K562 (cell line): ENCODE data around the gene ELFN2. TPM values are rescaled to one million over a fixed set of nuclear protein-coding genes. Genes with fewer than 3 reads are reported as not detected.

Experiments used
- ATAC-seq: fragments of 200-7000 bp; cut with Tn5 transposase; 3 replicates; pipeline ENCODE4 v1.9.1; 2020; ENCODE audit warnings: moderate library complexity
- BruUV-seq: library from RNA; stranded (reverse); fragments of 400-500 nt; replicated peaks from 2 replicates; lab custom pipeline; 2021; lab: Mats Ljungman, UMichigan
- CTCF ChIA-PET: fragments of 300-600 bp; formaldehyde crosslinking; extraction: SDS; loops from one replicate; lab custom pipeline; 2021; ENCODE audit warnings: low intra/inter-chr PET ratio; lab: Yijun Ruan, JAX
- POLR2A ChIA-PET: fragments of 300-600, 350-650 bp; sonication (Branson Sonifier 250); formaldehyde crosslinking; extraction: SDS; loops from one replicate; lab custom pipeline; 2021; ENCODE audit warnings: antibody characterized with exemption, inconsistent platforms; lab: Yijun Ruan, JAX
- DNase-seq, 4 experiments: peaks; one replicate each; pipeline versions ENCODE4 v3.0.0 to v3.0.0-alpha.2; 2011 to 2018; ENCODE audit warnings: low spot score in 3 of 4, mixed read lengths in 3 of 4; ENCODE audit errors: extremely low read depth in 1 of 4
- FAIRE-seq: peaks from 2 replicates; lab custom pipeline; 2011; peaks lifted over from hg19 to GRCh38; lab: Jason Lieb, UNC
- H2AFZ ChIP-seq: 2 replicates; pipeline ENCODE4 v1.6.0; 2011; ENCODE audit warnings: low read depth, low read length, control low read depth, inconsistent platforms
- H3K27ac ChIP-seq: fragments of 200-600 bp; 3 replicates; pipeline ENCODE4 v1.8.0; 2011; ENCODE audit warnings: low read depth, mild to moderate bottlenecking, control low read depth, inconsistent platforms, low read length, moderate library complexity, mixed read lengths; ENCODE audit errors: extremely low read depth
- H3K27me3 ChIP-seq, 2 experiments: fragments of 300-600 bp in 1 of 2; 2 replicates in 1 of 2; 3 replicates in 1 of 2; pipeline versions ENCODE4 v1.6.0 to v1.8.0; 2011; ENCODE audit warnings: inconsistent platforms in 2 of 2, low read length in 2 of 2, mild to moderate bottlenecking in 1 of 2, mixed read lengths in 1 of 2, moderate library complexity in 1 of 2; ENCODE audit not compliant: control insufficient read depth in 2 of 2, insufficient read depth in 2 of 2
- H3K36me3 ChIP-seq: fragments of 300-600 bp; 3 replicates; pipeline ENCODE4 v1.8.0; 2011; ENCODE audit warnings: mild to moderate bottlenecking, low read length, inconsistent platforms; ENCODE audit not compliant: control insufficient read depth, insufficient read depth
- H3K4me1 ChIP-seq, 2 experiments: fragments of 200-600 bp in 1 of 2; replicated peaks in 1 of 2; 2 replicates in 1 of 2; 3 replicates in 1 of 2; pipeline versions ENCODE4 v1.5.1 to v1.8.0; 2011; ENCODE audit warnings: inconsistent platforms in 2 of 2, low read length in 2 of 2, mild to moderate bottlenecking in 1 of 2, mixed read lengths in 1 of 2, moderate library complexity in 1 of 2; ENCODE audit not compliant: control insufficient read depth in 2 of 2, insufficient read depth in 2 of 2
- H3K4me2 ChIP-seq: 2 replicates; pipeline ENCODE4 v1.6.1; 2011; ENCODE audit warnings: low read length, control low read depth, inconsistent platforms, mixed read lengths; ENCODE audit not compliant: insufficient read depth
- H3K4me3 ChIP-seq: fragments of 200-600 bp; sonication (generic), shearing (Covaris generic); 2 replicates; pipeline ENCODE4 v1.5.1; 2016; ENCODE audit warnings: control low read depth, inconsistent platforms
- H3K79me2 ChIP-seq: fragments of 200-600 bp; 3 replicates; pipeline ENCODE4 v1.8.0; 2011; ENCODE audit warnings: low read length, inconsistent platforms; ENCODE audit not compliant: control insufficient read depth, insufficient read depth
- H3K9ac ChIP-seq, 2 experiments: 2 replicates each; pipeline versions ENCODE4 v1.6.0 to v1.6.1; 2011; ENCODE audit warnings: low read depth in 2 of 2, low read length in 2 of 2, control low read depth in 1 of 2, inconsistent platforms in 1 of 2, mild to moderate bottlenecking in 1 of 2, mixed read lengths in 1 of 2; ENCODE audit not compliant: insufficient read depth in 1 of 2
- H3K9me1 ChIP-seq: one replicate; pipeline ENCODE4 v1.6.0; 2011; ENCODE audit warnings: inconsistent platforms, mild to moderate bottlenecking, low read length, moderate library complexity; ENCODE audit not compliant: control insufficient read depth, insufficient read depth
- H3K9me3 ChIP-seq: replicated peaks from 2 replicates; pipeline ENCODE4 v1.5.1; 2011; ENCODE audit warnings: low read depth, low read length, inconsistent platforms; ENCODE audit not compliant: control insufficient read depth, insufficient read depth
- H4K20me1 ChIP-seq: replicated peaks from 2 replicates; pipeline ENCODE4 v1.6.1; 2011; ENCODE audit warnings: low read length, inconsistent platforms, mixed read lengths; ENCODE audit not compliant: control insufficient read depth, insufficient read depth
- CAMTA2 ChIP-seq: fragments of 250-450 bp; sonication (Bioruptor Pico); conservative IDR thresholded peaks from 2 replicates; pipeline ENCODE4 v1.5.1; 2022
- HDAC8 ChIP-seq: fragments of 450-650 bp; IDR thresholded peaks from 2 replicates; pipeline ENCODE4 v1.6.1; 2016; ENCODE audit warnings: mild to moderate bottlenecking, missing genetic modification characterization, moderate library complexity, missing compliant biosample characterization
- ZKSCAN1 ChIP-seq: fragments of 150-350 bp; IDR thresholded peaks from 2 replicates; pipeline ENCODE4 v1.6.1; 2016; ENCODE audit warnings: low read depth, low read length
- ZNF445 ChIP-seq: fragments of 250-450 bp; sonication (Bioruptor Pico); IDR thresholded peaks from 2 replicates; pipeline ENCODE4 v1.4.0; 2020; ENCODE audit warnings: low read depth, mild to moderate bottlenecking, moderate library complexity
- ZNF778 ChIP-seq: fragments of 450-650 bp; formaldehyde crosslinking; IDR thresholded peaks from 2 replicates; pipeline ENCODE4 v1.4.0; 2020; ENCODE audit warnings: mild to moderate bottlenecking, moderate library complexity
- WGBS: fragments of 100-300 bp; shearing (Covaris generic); methylation state at CpG from one replicate; pipeline ENCODE4 v1.1.6; 2016; ENCODE audit warnings: low coverage, mixed read lengths; ENCODE audit not compliant: insufficient coverage; ENCODE audit errors: missing lambda C conversion rate; 5-methylcytosine and 5-hydroxymethylcytosine counted together
- in situ Hi-C: fragments of 300-500 bp; cut with MboI; formaldehyde crosslinking; loops from 4 replicates; pipeline ENCODE4 v1.15.0; 2018; ENCODE audit warnings: inconsistent platforms, mixed read lengths
- intact Hi-C: fragments of 100-400 bp; cut with micrococcal nuclease; formaldehyde crosslinking; loops from 2 replicates; pipeline ENCODE4 v1.14.2; 2022
- polyA plus RNA-seq, 8 experiments: library from polyadenylated mRNA; depleted of rRNA in 4 of 8; stranded (reverse) in 5 of 8; unstranded in 3 of 8; fragments of >200 nt; fragmentation: Nextera tagmentation in 2 of 8; fragmentation: Illumina TruSeq in 1 of 8; extraction: Ambion mirVana in 2 of 8; extraction: Trizol in 1 of 8; gene quantifications; 2 replicates each; pipeline versions ENCODE4 v1.2.1 to v1.2.3, GENCODE V29; 2011 to 2014; ENCODE audit warnings: inconsistent platforms in 1 of 8, missing spikeins in 1 of 8
- total RNA-seq, 7 experiments: library from RNA; depleted of rRNA in 6 of 7; stranded (reverse); fragments of >200 nt in 6 of 7; fragmentation: Illumina TruSeq in 2 of 7; extraction: Trizol in 2 of 7; gene quantifications; 2 replicates each; pipeline versions ENCODE4 v1.2.1 to v1.2.3, GENCODE V29; 2011 to 2021; ENCODE audit warnings: low replicate concordance in 1 of 7

ELFN2 gene
- total and polyA plus RNA-seq, 9 of the 15 experiments (the other 6 are each of a cell fraction or from before 2014, with no cell fraction given) = not detected

DNA sequence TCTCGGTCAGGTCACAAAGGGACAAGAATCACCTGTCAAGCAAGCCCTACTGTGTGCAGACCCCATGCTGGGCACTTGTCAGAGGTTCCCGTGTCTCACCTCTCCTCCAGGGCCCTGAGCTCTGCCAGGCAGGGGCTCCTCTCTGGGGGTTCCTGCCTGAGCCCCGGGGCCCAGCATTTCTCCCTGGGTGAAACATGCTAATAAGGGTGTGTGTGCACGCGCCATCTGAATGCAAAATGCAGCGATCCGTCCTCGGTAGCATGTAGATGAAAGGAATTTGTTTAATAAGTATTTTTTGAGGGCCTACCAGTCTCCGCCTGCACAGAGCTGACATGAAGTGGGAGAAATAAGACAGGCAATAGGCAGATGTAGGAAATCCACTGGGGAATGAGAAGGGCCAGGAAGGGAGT lies 5.8 kb downstream of the ELFN2 start:
- FAIRE-seq = no peak
- Histone ChIP-seq H2AFZ (no peak overlapping the region), H3K79me2 (no peaks in the 10 kb centered on the region), H3K9me3 (no peaks in the 10 kb centered on the region), H4K20me1 (peaks cover 3% of the 10 kb centered on the region; the same call in 1 of the 2 replicates), H3K27ac (no peak overlapping the region), H3K4me1 (peaks cover 0 to 15% of the 10 kb centered on the region in 2 experiments; a peak in 2 of 5 replicates), H3K4me3 (no peak overlapping the region), H3K36me3 (no peaks in the 10 kb centered on the region), H3K9ac (no peak overlapping the region), H3K4me2 (no peak overlapping the region), H3K27me3 (peaks cover 4 to 30% of the 10 kb centered on the region in 2 experiments; a peak in 4 of 5 replicates), H3K9me1 (no peaks in the 10 kb centered on the region)
- POLR2A ChIA-PET = interaction anchor here (0.5 kb wide), 1 partner anchor 97 kb away, joined by 3 read pairs; no protein-coding TSS in a partner anchor
- CTCF ChIA-PET = no interaction called here
- ATAC-seq = no peak
- TF ChIP-seq CAMTA2 (CRISPR knock-in tag) = no peak
- TF ChIP-seq ZKSCAN1 = peak; percentile 67; the same call in 1 of the 2 replicates
- no TSS peak for BruUV-seq
- in situ Hi-C loops (no loop called here), intact Hi-C loops (no loop called here)
- WGBS = 2% methylated on average over 7 of the region's 9 CpGs
- DNase-seq = no peak

DNA sequence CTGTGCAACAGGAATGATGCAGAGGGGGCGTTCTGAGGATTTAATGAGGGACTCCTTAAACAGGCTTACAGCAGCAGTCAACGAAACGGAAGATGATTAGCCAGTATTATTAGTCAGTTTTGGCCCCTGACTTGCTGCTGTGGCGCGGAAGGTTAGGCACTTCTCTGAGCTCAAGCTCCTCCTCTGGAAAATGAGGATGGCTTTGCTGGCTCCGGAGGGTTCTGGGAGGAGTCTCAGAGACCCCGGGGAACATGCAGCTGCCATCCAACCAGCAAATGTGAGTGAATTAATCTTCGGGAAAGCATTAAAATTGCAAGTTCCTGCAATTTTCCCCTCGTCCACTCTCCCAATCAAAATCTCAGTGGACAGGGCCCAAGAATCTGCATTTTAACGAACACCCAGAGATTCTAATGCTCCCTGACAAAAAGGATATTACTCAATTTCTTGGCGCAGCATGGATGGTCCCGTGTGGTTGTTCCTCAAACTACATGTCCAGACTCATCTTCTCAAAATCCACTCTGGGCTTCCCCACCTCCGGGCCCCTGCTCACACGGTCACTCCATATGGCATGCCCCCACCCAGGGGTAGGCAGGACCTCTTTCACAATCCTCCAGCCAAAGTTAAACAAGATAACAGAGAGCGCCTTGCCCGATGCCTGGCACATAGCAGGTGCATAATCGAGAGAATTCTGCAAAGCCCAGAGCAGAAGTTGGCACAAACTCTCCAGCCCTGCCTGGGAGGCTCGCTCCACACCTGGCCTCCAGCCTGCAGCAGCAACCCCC lies 6.4 kb downstream of the ELFN2 start:
- H3K9me3 ChIP-seq = no peaks in the 10 kb centered on the region
- H3K79me2 ChIP-seq = no peaks in the 10 kb centered on the region
- no peak for FAIRE-seq
- no peaks in the 10 kb centered on the region for H3K9me1 ChIP-seq
- intact Hi-C loops (no loop called here), in situ Hi-C loops (no loop called here)
- WGBS = 4% methylated on average over 17 of the region's 18 CpGs
- no TSS peak for BruUV-seq
- peaks cover 3% of the 10 kb centered on the region; the same call in 1 of the 2 replicates for H4K20me1 ChIP-seq
- no peak overlapping the region for H3K9ac ChIP-seq
- H3K36me3 ChIP-seq = no peaks in the 10 kb centered on the region
- H2AFZ ChIP-seq = no peak overlapping the region
- CTCF ChIA-PET = no interaction called here
- ATAC-seq = no peak
- no peak for DNase-seq
- no peak overlapping the region for H3K4me3 ChIP-seq
- H3K27me3 ChIP-seq = peaks cover 4 to 24% of the 10 kb centered on the region in 2 experiments; a peak in 4 of 5 replicates
- H3K4me2 ChIP-seq = no peak overlapping the region
- H3K4me1 ChIP-seq = peaks cover 0 to 13% of the 10 kb centered on the region in 2 experiments; a peak in 2 of 5 replicates
- no peak overlapping the region for H3K27ac ChIP-seq
- POLR2A ChIA-PET = interaction anchor here (0.5 kb wide), 1 partner anchor 97 kb away, joined by 3 read pairs; no protein-coding TSS in a partner anchor
- TF ChIP-seq ZNF445 (CRISPR knock-in tag) = no peak
- no peak for TF ChIP-seq HDAC8 (tag)
- TF ChIP-seq ZNF778 = no peak
